Subcutaneous abdominal adipose tissue (tissue), 5 donors: ENCODE measurements around the gene PBX2.
A peak's percentile ranks its signal among the peaks of the same experiment; 100 is the strongest.
"Not testable (repeated sequence)": the region's sequence is repeated elsewhere in the genome, so short reads cannot be mapped to it uniquely, and the experiment has no call there.

Experiments
- H3K27ac ChIP-seq: one replicate; pipeline ENCODE4 v1.7.0; 2013; ENCODE audit warnings: low read depth, mild to moderate bottlenecking, inconsistent platforms, low read length, moderate library complexity
- H3K27me3 ChIP-seq, 5 donors: one replicate each; pipeline ENCODE4 v1.7.0; 2013; ENCODE audit warnings: low read length in 5 of 5, inconsistent platforms in 1 of 5; ENCODE audit not compliant: control insufficient read depth in 5 of 5, insufficient read depth in 4 of 5
- H3K36me3 ChIP-seq, 5 donors: one replicate each; pipeline ENCODE4 v1.7.0; 2013; ENCODE audit warnings: low read length in 5 of 5; ENCODE audit not compliant: control insufficient read depth in 5 of 5, insufficient read depth in 5 of 5
- H3K4me1 ChIP-seq, 5 donors: one replicate each; pipeline ENCODE4 v1.7.0; 2013; ENCODE audit warnings: low read length in 5 of 5, mild to moderate bottlenecking in 3 of 5, moderate library complexity in 1 of 5; ENCODE audit not compliant: control insufficient read depth in 5 of 5, insufficient read depth in 5 of 5
- H3K4me3 ChIP-seq, 5 donors: one replicate each; pipeline ENCODE4 v1.7.0; 2013; ENCODE audit warnings: low read length in 5 of 5, low read depth in 1 of 5
- H3K9ac ChIP-seq, 5 donors: one replicate each; pipeline ENCODE4 v1.7.0; 2013; ENCODE audit warnings: low read length in 5 of 5, mild to moderate bottlenecking in 4 of 5, moderate library complexity in 3 of 5
- H3K9me3 ChIP-seq, 5 donors: one replicate each; pipeline ENCODE4 v1.7.0; 2013; ENCODE audit warnings: low read length in 5 of 5; ENCODE audit not compliant: control insufficient read depth in 5 of 5
- donor health status: healthy.
- donor health status: healthy.
- donor health status: healthy.
- donor health status: healthy.
- donor health status: healthy.

Gene PBX2

GRCh38 chr6:32188381-32189068 is 1.5 kb downstream of the PBX2 start:
- no peaks in the 10 kb centered on the region for H3K9me3 ChIP-seq
- H3K4me3 ChIP-seq: peak overlapping the region; percentile 35 to 76 (median 68)
- peaks cover 0 to 31% (median 17%) of the 10 kb centered on the region in 5 donors for H3K36me3 ChIP-seq
- H3K27ac ChIP-seq: peak overlapping the region; percentile 97
- peaks cover 13 to 76% (median 61%) of the 10 kb centered on the region in 5 donors for H3K4me1 ChIP-seq
- H3K9ac ChIP-seq: peak overlapping the region; percentile 73 to 87 (median 85)
- H3K27me3 ChIP-seq: no peaks in the 10 kb centered on the region

- H3K9ac ChIP-seq: peak overlapping the region in 2 of 5 donors; percentile 85 to 87
- peaks cover 13 to 77% (median 62%) of the 10 kb centered on the region in 5 donors for H3K4me1 ChIP-seq
- peaks cover 0 to 37% (median 23%) of the 10 kb centered on the region in 5 donors for H3K36me3 ChIP-seq
- not testable (repeated sequence) for H3K27me3 ChIP-seq, H3K9me3 ChIP-seq
- peak overlapping the region in 2 of 5 donors; percentile 67 to 68 for H3K4me3 ChIP-seq
- peak overlapping the region; percentile 97 for H3K27ac ChIP-seq
These were observed 2.1 kb downstream of the PBX2 start for GRCh38 chr6:32187725-32188380.

- Histone ChIP-seq H3K36me3 (peaks cover 0 to 44% (median 29%) of the 10 kb centered on the region in 5 donors), H3K27me3 (no peaks in the 10 kb centered on the region), H3K9ac (peak overlapping the region in 2 of 5 donors; percentile 39 to 52), H3K4me3 (no peak overlapping the region), H3K9me3 (no peaks in the 10 kb centered on the region), H3K4me1 (peaks cover 13 to 76% (median 61%) of the 10 kb centered on the region in 5 donors), H3K27ac (peak overlapping the region; percentile 97)
These were observed 2.8 kb downstream of the PBX2 start for GRCh38 chr6:32187009-32187709.

- Histone ChIP-seq H3K9ac (peak overlapping the region in 3 of 5 donors; percentile 35 to 62 (median 39)), H3K27ac (peak overlapping the region; percentile 97), H3K4me1 (peaks cover 13 to 67% (median 58%) of the 10 kb centered on the region in 5 donors), H3K36me3 (peaks cover 0 to 51% (median 32%) of the 10 kb centered on the region in 5 donors)
- H3K4me3 ChIP-seq, H3K27me3 ChIP-seq, H3K9me3 ChIP-seq: not testable (repeated sequence)
These were observed 3.7 kb downstream of the PBX2 start for GRCh38 chr6:32186151-32186840.

GRCh38 chr6:32185681-32186131 is 4.3 kb downstream of the PBX2 start:
- peak overlapping the region in 2 of 5 donors; percentile 35 to 62 for H3K9ac ChIP-seq
- not testable (repeated sequence) for H3K27me3 ChIP-seq, H3K4me3 ChIP-seq, H3K9me3 ChIP-seq
- peaks cover 9 to 61% (median 52%) of the 10 kb centered on the region in 5 donors for H3K4me1 ChIP-seq
- H3K36me3 ChIP-seq: peaks cover 0 to 57% (median 38%) of the 10 kb centered on the region in 5 donors
- peak overlapping the region; percentile 97 for H3K27ac ChIP-seq

GRCh38 chr6:32184084-32184640 is 5.8 kb downstream of the PBX2 start, which contains the start of gene AGER:
AGER (minus strand) TSS chr6:32184253; CDS start chr6:32184222, 31 bp downstream.
- H3K9me3 ChIP-seq: no peaks in the 10 kb centered on the region
- H3K4me3 ChIP-seq: no peak within 1 kb of the TSS
- peaks cover 8 to 62% (median 53%) of the 10 kb centered on the region in 5 donors for H3K4me1 ChIP-seq
- H3K27me3 ChIP-seq: no peaks in the 10 kb centered on the region
- H3K36me3 ChIP-seq: peaks cover 0 to 64% (median 41%) of the 10 kb centered on the region in 5 donors
- peak within 1 kb of the TSS in 2 of 5 donors; percentile 14 to 41 for H3K9ac ChIP-seq
- H3K27ac ChIP-seq: peak within 1 kb of the TSS; percentile 63

- H3K27me3 ChIP-seq: no peaks in the 10 kb centered on the region
- H3K9ac ChIP-seq: peak overlapping the region in 1 of 5 donors; percentile 41
- no peaks in the 10 kb centered on the region for H3K9me3 ChIP-seq
- H3K27ac ChIP-seq: peak overlapping the region; percentile 63
- H3K4me1 ChIP-seq: peaks cover 5 to 62% (median 53%) of the 10 kb centered on the region in 5 donors
- H3K36me3 ChIP-seq: peaks cover 0 to 64% (median 41%) of the 10 kb centered on the region in 5 donors
- H3K4me3 ChIP-seq: no peak overlapping the region
These were observed 6.4 kb downstream of the PBX2 start for GRCh38 chr6:32183483-32184083.

GRCh38 chr6:32183030-32183429 is 7.0 kb downstream of the PBX2 start:
- Histone ChIP-seq H3K27me3 (no peaks in the 10 kb centered on the region), H3K27ac (peak overlapping the region; percentile 63)

GRCh38 chr6:32182555-32182981 is 7.4 kb downstream of the PBX2 start:
- Histone ChIP-seq H3K4me1 (peaks cover 7 to 59% (median 44%) of the 10 kb centered on the region in 5 donors), H3K4me3 (no peak overlapping the region), H3K27ac (peak overlapping the region; percentile 63), H3K36me3 (peaks cover 0 to 59% (median 38%) of the 10 kb centered on the region in 5 donors), H3K9me3 (no peaks in the 10 kb centered on the region), H3K27me3 (no peaks in the 10 kb centered on the region), H3K9ac (peak overlapping the region in 2 of 5 donors; percentile 13 to 48)

More at GRCh38 chr6:32183030-32183429, 7.0 kb downstream of the PBX2 start:
- Histone ChIP-seq H3K4me1 (peaks cover 6 to 59% (median 48%) of the 10 kb centered on the region in 5 donors), H3K9me3 (no peaks in the 10 kb centered on the region), H3K36me3 (peaks cover 0 to 64% (median 41%) of the 10 kb centered on the region in 5 donors), H3K9ac (peak overlapping the region in 1 of 5 donors; percentile 41), H3K4me3 (no peak overlapping the region)
